HepG2 (cell line): ENCODE data around the gene GFY. TPM values are rescaled to one million over a fixed set of nuclear protein-coding genes. Genes with fewer than 3 reads are reported as not detected.
A peak's percentile ranks its signal among the peaks of the same experiment; 100 is the strongest.

Source experiments
- CEBPB ChIP-seq: IDR thresholded peaks from 2 replicates; pipeline ENCODE4 v1.6.1; 2011; ENCODE audit warnings: low read depth, low read length, improper control_type of control experiment, borderline replicate concordance
- CEBPG ChIP-seq: IDR thresholded peaks from 2 replicates; pipeline ENCODE4 v1.6.1; 2016
- CHD4 ChIP-seq: fragments of 200-600 bp; sonication (generic); IDR thresholded peaks from 2 replicates; pipeline ENCODE4 v1.7.0; 2017; ENCODE audit warnings: mild to moderate bottlenecking, low read length, borderline replicate concordance
- EHMT2 ChIP-seq: fragments of 200-600 bp; sonication (generic); IDR thresholded peaks from 2 replicates; pipeline ENCODE4 v1.7.0; 2017; ENCODE audit warnings: antibody characterized with exemption, low read depth, low read length, borderline replicate concordance
- ETV5 ChIP-seq: IDR thresholded peaks from 2 replicates; pipeline ENCODE4 v1.6.1; 2018; ENCODE audit warnings: missing biosample characterization, missing genetic modification reagents, inconsistent platforms, borderline replicate concordance
- IKZF4 ChIP-seq: sonication (generic); formaldehyde crosslinking; IDR thresholded peaks from 2 replicates; pipeline ENCODE4 v1.5.1; 2020; ENCODE audit warnings: borderline replicate concordance, mild to moderate bottlenecking, low read depth, missing genetic modification reagents; ENCODE audit errors: not compliant biosample characterization
- JARID2 ChIP-seq: sonication (generic); formaldehyde crosslinking; IDR thresholded peaks from 2 replicates; pipeline ENCODE4 v1.8.1; 2023; ENCODE audit warnings: missing genetic modification reagents, inconsistent platforms; ENCODE audit not compliant: insufficient replicate concordance
- KLF13 ChIP-seq: sonication (generic); formaldehyde crosslinking; IDR thresholded peaks from 2 replicates; pipeline ENCODE4 v1.4.0; 2020; ENCODE audit warnings: mild to moderate bottlenecking, missing genetic modification reagents
- MAZ ChIP-seq, 2 experiments: sonication (generic) in 1 of 2; formaldehyde crosslinking in 1 of 2; IDR thresholded peaks; 2 replicates each; pipeline versions ENCODE4 v1.5.0 to v1.6.1; 2012 to 2020; ENCODE audit warnings: low read depth in 2 of 2, mild to moderate bottlenecking in 2 of 2, borderline replicate concordance in 1 of 2, improper control_type of control experiment in 1 of 2, low read length in 1 of 2, missing genetic modification reagents in 1 of 2, moderate library complexity in 1 of 2
- MEIS1 ChIP-seq: sonication (generic); formaldehyde crosslinking; IDR thresholded peaks from 2 replicates; pipeline ENCODE4 v1.9.0; 2021; ENCODE audit warnings: mild to moderate bottlenecking, missing genetic modification reagents, moderate library complexity, borderline replicate concordance
- MXD4 ChIP-seq: IDR thresholded peaks from 2 replicates; pipeline ENCODE4 v1.6.1; 2016; ENCODE audit warnings: mild to moderate bottlenecking, missing biosample characterization, missing genetic modification reagents
- POLR2A ChIP-seq, 2 experiments: IDR thresholded peaks; 2 replicates each; pipeline ENCODE4 v1.6.1; 2011; ENCODE audit warnings: low read depth in 2 of 2, low read length in 2 of 2, mild to moderate bottlenecking in 1 of 2, moderate library complexity in 1 of 2; ENCODE audit not compliant: insufficient read depth in 1 of 2
- RBFOX2 ChIP-seq: fragments of 200-400 bp; formaldehyde crosslinking; IDR thresholded peaks from 2 replicates; pipeline ENCODE4 v1.6.1; 2017; ENCODE audit warnings: low read depth, mild to moderate bottlenecking, low read length
- RORA ChIP-seq: sonication (generic); formaldehyde crosslinking; IDR thresholded peaks from 2 replicates; pipeline ENCODE4 v1.5.0; 2020; ENCODE audit warnings: mild to moderate bottlenecking, missing genetic modification reagents, moderate library complexity
- SIN3A ChIP-seq: IDR thresholded peaks from 2 replicates; pipeline ENCODE4 v1.6.1; 2011; ENCODE audit warnings: low read depth, mild to moderate bottlenecking, control low read depth, low read length, borderline replicate concordance
- ZNF530 ChIP-seq: sonication (generic); formaldehyde crosslinking; IDR thresholded peaks from 2 replicates; pipeline ENCODE4 v1.5.0; 2020; ENCODE audit warnings: low read depth, mild to moderate bottlenecking, missing genetic modification reagents
- ZNF703 ChIP-seq: sonication (generic); formaldehyde crosslinking; IDR thresholded peaks from 2 replicates; pipeline ENCODE4 v1.5.1; 2020; ENCODE audit warnings: missing genetic modification reagents, mild to moderate bottlenecking, moderate library complexity, borderline replicate concordance
- ZNF724P ChIP-seq: sonication (generic); formaldehyde crosslinking; IDR thresholded peaks from 2 replicates; pipeline ENCODE4 v1.8.0; 2022; ENCODE audit warnings: missing genetic modification reagents, borderline replicate concordance
- ZNF850 ChIP-seq: sonication (generic); formaldehyde crosslinking; conservative IDR thresholded peaks from 2 replicates; pipeline ENCODE4 v1.9.0; 2021; ENCODE audit warnings: mild to moderate bottlenecking, missing genetic modification reagents
- polyA plus RNA-seq, 8 experiments: library from polyadenylated mRNA; depleted of rRNA in 3 of 8; stranded (reverse) in 7 of 8; unstranded in 1 of 8; fragments of >200 nt; fragmentation: Illumina TruSeq in 4 of 8; extraction: Trizol in 4 of 8; gene quantifications; 2 replicates each; pipeline versions ENCODE4 v1.2.1 to v1.2.3, GENCODE V29; 2011 to 2016; ENCODE audit warnings: low read depth in 4 of 8, missing spikeins in 1 of 8, mixed read lengths in 1 of 8; ENCODE audit not compliant: insufficient read depth in 1 of 8
- total RNA-seq, 5 experiments: library from RNA; depleted of rRNA; stranded (reverse); fragments of >200 nt; fragmentation: Illumina TruSeq; extraction: Trizol; gene quantifications; 2 replicates each; pipeline ENCODE4 v1.2.3, GENCODE V29; 2016; ENCODE audit warnings: low read depth in 1 of 5
- TF ChIP-seq, protein P1 (sequence below): sonication (generic); formaldehyde crosslinking; IDR thresholded peaks from 2 replicates; pipeline ENCODE4 v1.4.0; 2020; ENCODE audit warnings: mild to moderate bottlenecking, missing genetic modification reagents
- TF ChIP-seq, protein P2 (sequence below): sonication (generic); formaldehyde crosslinking; IDR thresholded peaks from 2 replicates; pipeline ENCODE4 v1.4.0; 2020; ENCODE audit warnings: mild to moderate bottlenecking, low read depth, missing genetic modification reagents
- TF ChIP-seq, protein P3 (sequence below): sonication (generic); formaldehyde crosslinking; IDR thresholded peaks from 2 replicates; pipeline ENCODE4 v1.5.0; 2020; ENCODE audit warnings: missing genetic modification reagents, mild to moderate bottlenecking, borderline replicate concordance
- TF ChIP-seq, protein P4 (sequence below): sonication (generic); formaldehyde crosslinking; IDR thresholded peaks from 2 replicates; pipeline ENCODE4 v1.4.0; 2020; ENCODE audit warnings: missing genetic modification reagents

Gene GFY
- total and polyA plus RNA-seq, 2 of the 13 experiments (the other 11 are each of a cell fraction or from before 2014, with no cell fraction given) = not detected

DNA sequence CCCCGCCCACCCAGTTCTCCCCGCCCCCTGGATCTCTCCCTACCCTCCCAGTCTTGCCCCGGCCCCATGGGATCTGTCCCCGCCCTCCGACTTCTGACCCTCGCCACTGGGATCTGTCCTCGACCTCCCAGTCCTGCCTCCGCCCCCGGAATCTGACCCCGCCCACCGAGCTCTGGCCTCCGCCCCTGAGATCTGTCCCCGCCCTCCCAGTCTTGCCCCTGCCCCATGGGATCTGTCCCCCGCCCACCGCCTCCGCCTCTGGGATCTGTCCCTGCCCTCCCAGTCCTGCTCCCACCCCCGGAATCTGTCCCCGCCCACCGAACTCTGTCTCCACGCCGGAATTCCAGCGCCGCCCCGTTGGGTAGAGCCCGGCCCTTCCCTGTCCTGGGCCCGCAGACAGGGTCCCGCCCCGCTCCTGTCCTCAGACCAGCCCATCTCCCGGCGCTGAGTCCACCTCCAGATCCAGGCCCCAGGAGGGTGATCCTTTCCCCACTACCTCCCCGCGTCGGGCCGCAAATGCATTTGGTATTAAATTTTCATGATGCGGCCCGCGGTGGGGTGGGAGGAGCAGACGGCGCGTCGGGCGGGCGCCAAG, 17.7 kb downstream of the GFY start (continued):
- no peak for TF ChIP-seq MEIS1 (CRISPR knock-in tag)
- TF ChIP-seq, protein P1, sequence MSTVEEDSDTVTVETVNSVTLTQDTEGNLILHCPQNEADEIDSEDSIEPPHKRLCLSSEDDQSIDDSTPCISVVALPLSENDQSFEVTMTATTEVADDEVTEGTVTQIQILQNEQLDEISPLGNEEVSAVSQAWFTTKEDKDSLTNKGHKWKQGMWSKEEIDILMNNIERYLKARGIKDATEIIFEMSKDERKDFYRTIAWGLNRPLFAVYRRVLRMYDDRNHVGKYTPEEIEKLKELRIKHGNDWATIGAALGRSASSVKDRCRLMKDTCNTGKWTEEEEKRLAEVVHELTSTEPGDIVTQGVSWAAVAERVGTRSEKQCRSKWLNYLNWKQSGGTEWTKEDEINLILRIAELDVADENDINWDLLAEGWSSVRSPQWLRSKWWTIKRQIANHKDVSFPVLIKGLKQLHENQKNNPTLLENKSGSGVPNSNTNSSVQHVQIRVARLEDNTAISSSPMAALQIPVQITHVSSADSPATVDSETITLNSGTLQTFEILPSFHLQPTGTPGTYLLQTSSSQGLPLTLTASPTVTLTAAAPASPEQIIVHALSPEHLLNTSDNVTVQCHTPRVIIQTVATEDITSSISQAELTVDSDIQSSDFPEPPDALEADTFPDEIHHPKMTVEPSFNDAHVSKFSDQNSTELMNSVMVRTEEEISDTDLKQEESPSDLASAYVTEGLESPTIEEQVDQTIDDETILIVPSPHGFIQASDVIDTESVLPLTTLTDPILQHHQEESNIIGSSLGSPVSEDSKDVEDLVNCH (CRISPR knock-in tag) = no peak
- no peak for TF ChIP-seq IKZF4 (CRISPR knock-in tag)
- no peak for TF ChIP-seq CEBPB
- TF ChIP-seq ZNF850 (CRISPR knock-in tag) = no peak
- TF ChIP-seq, protein P2, sequence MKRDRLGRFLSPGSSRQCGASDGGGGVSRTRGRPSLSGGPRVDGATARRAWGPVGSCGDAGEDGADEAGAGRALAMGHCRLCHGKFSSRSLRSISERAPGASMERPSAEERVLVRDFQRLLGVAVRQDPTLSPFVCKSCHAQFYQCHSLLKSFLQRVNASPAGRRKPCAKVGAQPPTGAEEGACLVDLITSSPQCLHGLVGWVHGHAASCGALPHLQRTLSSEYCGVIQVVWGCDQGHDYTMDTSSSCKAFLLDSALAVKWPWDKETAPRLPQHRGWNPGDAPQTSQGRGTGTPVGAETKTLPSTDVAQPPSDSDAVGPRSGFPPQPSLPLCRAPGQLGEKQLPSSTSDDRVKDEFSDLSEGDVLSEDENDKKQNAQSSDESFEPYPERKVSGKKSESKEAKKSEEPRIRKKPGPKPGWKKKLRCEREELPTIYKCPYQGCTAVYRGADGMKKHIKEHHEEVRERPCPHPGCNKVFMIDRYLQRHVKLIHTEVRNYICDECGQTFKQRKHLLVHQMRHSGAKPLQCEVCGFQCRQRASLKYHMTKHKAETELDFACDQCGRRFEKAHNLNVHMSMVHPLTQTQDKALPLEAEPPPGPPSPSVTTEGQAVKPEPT (CRISPR knock-in tag) = no peak
- no peak for TF ChIP-seq JARID2
- no peak for TF ChIP-seq EHMT2
- TF ChIP-seq MXD4 = no peak
- TF ChIP-seq ETV5 (CRISPR knock-in tag) = no peak
- no peak for TF ChIP-seq KLF13
- no peak for TF ChIP-seq RORA
- peak in 1 of 2 experiments; percentile 56; a peak in 2 of 4 replicates for TF ChIP-seq POLR2A (IDR thresholded peaks at IDR 0.05; ENCODE audit: insufficient read depth in 1 of 2, low read depth in 2 of 2, low read length in 2 of 2)
- no peak; the same call in 1 of the 2 replicates for TF ChIP-seq RBFOX2
- TF ChIP-seq, protein P3, sequence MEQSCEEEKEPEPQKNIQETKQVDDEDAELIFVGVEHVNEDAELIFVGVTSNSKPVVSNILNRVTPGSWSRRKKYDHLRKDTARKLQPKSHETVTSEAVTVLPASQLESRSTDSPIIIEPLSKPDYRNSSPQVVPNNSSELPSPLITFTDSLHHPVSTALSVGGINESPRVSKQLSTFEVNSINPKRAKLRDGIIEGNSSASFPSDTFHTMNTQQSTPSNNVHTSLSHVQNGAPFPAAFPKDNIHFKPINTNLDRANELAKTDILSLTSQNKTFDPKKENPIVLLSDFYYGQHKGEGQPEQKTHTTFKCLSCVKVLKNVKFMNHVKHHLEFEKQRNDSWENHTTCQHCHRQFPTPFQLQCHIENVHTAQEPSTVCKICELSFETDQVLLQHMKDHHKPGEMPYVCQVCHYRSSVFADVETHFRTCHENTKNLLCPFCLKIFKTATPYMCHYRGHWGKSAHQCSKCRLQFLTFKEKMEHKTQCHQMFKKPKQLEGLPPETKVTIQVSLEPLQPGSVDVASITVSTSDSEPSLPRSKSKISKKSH (CRISPR knock-in tag) = no peak
- no peak for TF ChIP-seq ZNF724P
- no peak for TF ChIP-seq ZNF530 (CRISPR knock-in tag)
- no peak for TF ChIP-seq CEBPG (CRISPR knock-in tag)
- TF ChIP-seq CHD4 = no peak
- peak; percentile 36; the same call in 1 of the 2 replicates for TF ChIP-seq MAZ (IDR thresholded peaks at IDR 0.05; ENCODE audit: borderline replicate concordance, low read depth, low read length)
- TF ChIP-seq MAZ (CRISPR knock-in tag; IDR thresholded peaks at IDR 0.05; ENCODE audit: low read depth) = no peak
- 0 out of 2 replicates have a peak, but pooled peaks have one; percentile 29 for TF ChIP-seq SIN3A
- TF ChIP-seq ZNF703 (CRISPR knock-in tag) = no peak
- TF ChIP-seq, protein P4, sequence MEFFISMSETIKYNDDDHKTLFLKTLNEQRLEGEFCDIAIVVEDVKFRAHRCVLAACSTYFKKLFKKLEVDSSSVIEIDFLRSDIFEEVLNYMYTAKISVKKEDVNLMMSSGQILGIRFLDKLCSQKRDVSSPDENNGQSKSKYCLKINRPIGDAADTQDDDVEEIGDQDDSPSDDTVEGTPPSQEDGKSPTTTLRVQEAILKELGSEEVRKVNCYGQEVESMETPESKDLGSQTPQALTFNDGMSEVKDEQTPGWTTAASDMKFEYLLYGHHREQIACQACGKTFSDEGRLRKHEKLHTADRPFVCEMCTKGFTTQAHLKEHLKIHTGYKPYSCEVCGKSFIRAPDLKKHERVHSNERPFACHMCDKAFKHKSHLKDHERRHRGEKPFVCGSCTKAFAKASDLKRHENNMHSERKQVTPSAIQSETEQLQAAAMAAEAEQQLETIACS (CRISPR knock-in tag) = no peak
